Erythroblast (primary cell): ENCODE measurements around the gene ERBB4.
"Not testable (repeated sequence)": the region's sequence is repeated elsewhere in the genome, so short reads cannot be mapped to it uniquely, and the experiment has no call there.

ENCODE experiments used
- GATA1 ChIP-seq: IDR thresholded peaks from 2 replicates; pipeline ENCODE4 v1.6.1; 2011; ENCODE audit warnings: low read depth, mild to moderate bottlenecking, control low read depth, low read length, moderate library complexity
- POLR2A ChIP-seq: IDR thresholded peaks from 2 replicates; pipeline ENCODE4 v1.6.1; 2011; ENCODE audit warnings: mild to moderate bottlenecking, low read length

GRCh38 chr2:212467551-212467950 lies 71.1 kb downstream of the ERBB4 start:
- not testable (repeated sequence) for TF ChIP-seq POLR2A, GATA1
